GM18526 (cell line): Measurements from ENCODE around the gene C3orf18.
A peak's percentile ranks its signal among the peaks of the same experiment; 100 is the strongest.

Experiments used
- POLR2A ChIP-seq: IDR thresholded peaks from 3 replicates; pipeline ENCODE4 v1.6.1; 2011; ENCODE audit not compliant: insufficient read length; ENCODE audit errors: extremely low read depth

The C3orf18 gene

GRCh38 chr3:50572801-50573371, 5.3 kb upstream of the C3orf18 start:
- TF ChIP-seq POLR2A: no peak

GRCh38 chr3:50572158-50572557, 4.6 kb upstream of the C3orf18 start:
- TF ChIP-seq POLR2A: no peak

- TF ChIP-seq POLR2A: no peak
Observed at GRCh38 chr3:50571486-50571885, 3.9 kb upstream of the C3orf18 start.

- no peak for TF ChIP-seq POLR2A
Observed at GRCh38 chr3:50570508-50571279, 3.1 kb upstream of the C3orf18 start.

DNA sequence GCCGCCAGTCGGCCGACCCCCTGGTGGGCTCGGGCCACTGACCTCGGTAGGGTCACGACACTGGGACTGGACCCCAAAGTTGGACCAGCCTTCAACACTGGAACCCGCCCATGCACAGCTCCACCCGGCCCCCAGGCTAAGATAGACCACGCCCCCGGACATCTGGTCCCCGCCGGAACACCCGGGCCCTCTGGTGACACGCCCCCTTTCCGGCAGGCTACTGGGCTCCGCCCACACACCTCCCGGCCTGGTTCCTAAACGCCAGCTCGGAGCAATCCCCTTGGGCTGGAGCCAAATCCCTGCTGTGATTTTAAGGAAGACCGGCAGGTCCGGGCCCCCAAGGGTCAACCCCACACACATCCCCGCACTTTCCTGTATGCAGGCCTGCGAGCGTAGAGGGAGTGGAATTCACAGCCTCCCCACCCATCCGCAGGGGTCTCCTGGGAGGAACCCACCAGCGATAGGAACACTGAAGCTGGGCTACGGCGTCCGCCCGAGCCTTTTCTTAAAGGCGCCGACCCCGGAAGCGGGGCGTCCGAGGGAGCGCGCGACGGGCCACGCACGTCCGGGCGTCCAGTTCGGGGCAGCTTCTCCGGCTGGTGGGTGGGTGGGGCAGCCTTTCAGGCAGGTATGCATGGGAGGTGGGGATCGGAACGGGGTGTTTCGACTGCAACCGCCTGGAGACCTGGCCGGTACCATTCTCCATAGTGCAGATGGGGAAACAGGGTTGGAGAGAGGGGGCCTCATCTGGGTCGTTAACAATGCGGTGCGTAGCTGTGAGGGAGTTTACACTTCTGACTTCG, 1.6 kb upstream of the C3orf18 start, which contains the start of gene HEMK1:
Gene HEMK1 (plus strand): TSS at position 576 of the 803 bp plus-strand sequence. CDS start 1,583 bp downstream, outside the sequence.
- peak; percentile 61 for TF ChIP-seq POLR2A

GRCh38 chr3:50567011-50567385, 549 bp downstream of the C3orf18 start:
- TF ChIP-seq POLR2A: no peak

DNA sequence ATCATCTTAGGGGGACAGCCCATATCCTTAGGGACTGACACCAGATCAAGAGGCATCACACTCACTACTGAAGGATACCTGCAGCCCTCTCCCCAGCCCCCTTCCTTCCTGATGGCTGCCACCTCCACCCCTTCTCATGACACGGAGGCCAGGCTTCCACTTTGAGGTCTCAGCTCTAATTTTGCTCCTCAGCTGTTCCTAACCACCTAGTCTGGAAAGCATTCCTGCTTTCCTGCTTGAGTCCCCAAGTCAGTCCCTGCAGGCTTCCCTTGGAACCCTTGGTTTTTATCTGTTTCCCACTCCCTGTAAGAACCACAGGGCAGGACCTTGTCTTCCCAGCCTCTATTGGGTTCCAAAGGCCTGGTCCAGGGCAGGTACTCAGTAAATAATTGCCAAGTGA, 3.2 kb downstream of the C3orf18 start:
- no peak for TF ChIP-seq POLR2A

- TF ChIP-seq POLR2A: no peak
Observed at GRCh38 chr3:50563867-50564266, 3.7 kb downstream of the C3orf18 start.

- no peak for TF ChIP-seq POLR2A
Observed at GRCh38 chr3:50562861-50563260, 4.7 kb downstream of the C3orf18 start.

- no peak for TF ChIP-seq POLR2A
Observed at GRCh38 chr3:50559702-50560101, 7.8 kb downstream of the C3orf18 start.

DNA sequence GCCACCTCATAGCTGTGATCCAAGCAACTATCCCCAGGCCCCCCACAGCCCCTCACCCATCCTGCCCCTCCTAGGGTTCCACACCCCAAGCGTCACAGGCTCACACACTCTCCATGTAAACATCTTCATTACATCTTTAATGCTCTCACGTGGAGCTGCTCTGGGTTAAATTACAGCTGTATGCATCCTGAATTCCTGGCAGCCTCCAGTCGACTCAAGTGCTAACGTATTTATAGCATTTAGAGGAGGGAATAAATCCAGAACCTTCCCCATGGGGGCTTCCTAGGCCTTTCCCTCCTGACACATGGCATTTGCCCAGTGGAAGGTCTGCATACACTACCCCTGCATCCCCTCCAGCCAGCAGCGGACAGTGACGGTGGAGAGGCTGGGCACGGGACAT, 9.6 kb downstream of the C3orf18 start:
- no peak for TF ChIP-seq POLR2A

DNA sequence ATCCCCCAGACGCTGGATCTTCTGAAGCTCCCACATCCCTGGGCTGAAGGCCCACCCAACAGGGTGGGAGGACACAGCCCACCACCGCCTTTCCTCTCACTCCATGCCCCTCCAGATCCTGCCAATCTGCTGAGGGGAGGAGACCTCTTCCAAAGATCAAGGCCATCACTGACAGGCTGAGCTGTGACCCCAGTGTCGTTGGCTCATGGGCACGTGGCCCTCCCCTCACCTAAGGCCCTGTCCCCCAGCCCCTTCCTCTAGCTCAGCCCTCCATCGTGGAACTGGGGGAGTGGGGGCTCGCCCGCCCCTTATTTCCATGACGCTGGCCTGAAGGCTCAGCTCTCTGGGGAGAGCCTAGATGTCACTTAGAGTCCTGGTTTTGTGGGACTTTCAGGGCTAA, 10.4 kb downstream of the C3orf18 start:
- no peak for TF ChIP-seq POLR2A

GRCh38 chr3:50554553-50554952, 13.0 kb downstream of the C3orf18 start:
- no peak for TF ChIP-seq POLR2A

DNA sequence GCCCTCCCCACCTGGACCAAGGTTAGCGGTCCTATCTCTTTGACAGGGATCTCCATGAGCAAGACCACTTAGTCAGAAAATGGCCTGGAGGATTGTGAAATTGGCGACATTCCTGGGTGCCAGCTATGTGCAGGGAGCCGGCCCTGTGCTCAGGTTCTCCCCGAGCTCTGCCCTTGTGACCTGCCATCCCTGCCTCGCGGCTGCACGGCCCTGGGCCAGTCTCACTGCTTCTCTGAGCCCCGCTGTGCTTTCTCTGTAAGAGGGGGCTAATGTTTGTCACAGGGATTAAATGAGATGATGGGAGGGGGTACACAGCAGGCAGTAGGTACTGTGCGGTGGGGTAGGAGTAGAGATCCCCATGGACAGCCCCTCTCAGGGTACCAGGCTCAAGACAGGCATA, 14.9 kb downstream of the C3orf18 start:
- TF ChIP-seq POLR2A: no peak

DNA sequence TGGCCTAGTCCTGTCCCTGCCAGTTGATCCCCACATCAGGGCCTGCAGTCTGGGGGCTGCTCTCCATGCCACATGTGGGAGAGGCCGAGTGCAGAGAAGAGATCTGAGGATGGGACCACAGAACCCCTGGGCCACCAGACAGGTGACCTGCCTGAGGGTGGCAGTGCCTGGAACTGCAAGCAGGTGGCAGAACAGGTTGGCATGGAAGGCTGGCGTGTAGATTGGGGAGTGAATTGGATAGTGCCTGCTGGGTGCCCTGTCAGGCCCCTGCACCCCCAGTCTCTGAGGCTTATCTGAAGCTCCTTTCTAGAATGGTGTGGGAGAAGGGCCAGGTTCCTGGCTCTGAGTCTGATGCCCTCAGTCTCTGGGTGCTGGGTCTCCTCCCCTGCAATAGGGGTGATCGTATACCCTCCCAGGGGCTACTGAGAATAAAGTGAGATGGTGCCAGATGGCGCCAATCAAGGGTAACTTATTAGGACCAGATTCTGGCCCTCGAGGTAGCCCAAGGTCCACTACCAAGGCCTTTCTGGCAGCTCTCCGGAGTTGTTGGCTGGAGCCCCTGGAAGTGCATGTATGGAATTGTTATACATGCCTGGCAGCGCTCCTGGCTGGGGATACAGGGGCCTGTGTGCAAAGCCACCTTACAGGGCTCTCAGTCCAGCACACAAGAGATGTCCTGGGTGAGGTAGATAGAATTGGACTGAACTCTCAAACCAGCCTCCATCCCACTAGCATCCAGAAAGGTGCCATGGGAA, 15.7 kb downstream of the C3orf18 start:
- no peak for TF ChIP-seq POLR2A

DNA sequence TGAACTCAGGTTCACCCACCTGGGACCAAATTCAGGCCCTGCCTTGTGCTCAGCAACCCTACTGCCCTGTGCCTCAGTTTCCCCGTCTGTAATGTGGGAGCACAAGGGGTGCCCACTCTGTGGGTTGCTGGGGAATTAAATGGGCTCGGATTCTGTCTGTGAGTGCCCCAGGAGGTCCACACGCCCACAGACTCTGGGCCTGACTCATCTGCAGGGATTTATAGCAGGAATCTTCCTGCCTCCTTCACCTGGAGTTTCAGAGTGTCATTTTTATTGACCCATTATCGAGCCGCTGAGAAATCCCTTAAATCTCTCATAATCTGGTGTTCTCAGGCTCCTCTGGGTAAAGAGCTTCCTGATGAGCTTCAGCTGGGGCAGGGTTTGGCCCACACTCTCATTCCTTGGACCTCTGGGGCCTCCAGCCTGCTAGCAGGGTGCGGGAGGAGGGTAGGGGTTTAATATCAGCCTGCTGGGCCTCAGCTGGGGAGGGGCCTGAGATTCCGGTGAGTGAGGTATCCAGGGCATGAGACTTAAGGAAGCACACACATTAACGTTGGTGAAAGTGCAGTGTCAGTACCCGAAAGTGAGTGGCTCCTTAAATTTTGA, 16.4 kb downstream of the C3orf18 start:
- TF ChIP-seq POLR2A: no peak
